ENCODE data around the gene IBTK.

Gene IBTK

DNA sequence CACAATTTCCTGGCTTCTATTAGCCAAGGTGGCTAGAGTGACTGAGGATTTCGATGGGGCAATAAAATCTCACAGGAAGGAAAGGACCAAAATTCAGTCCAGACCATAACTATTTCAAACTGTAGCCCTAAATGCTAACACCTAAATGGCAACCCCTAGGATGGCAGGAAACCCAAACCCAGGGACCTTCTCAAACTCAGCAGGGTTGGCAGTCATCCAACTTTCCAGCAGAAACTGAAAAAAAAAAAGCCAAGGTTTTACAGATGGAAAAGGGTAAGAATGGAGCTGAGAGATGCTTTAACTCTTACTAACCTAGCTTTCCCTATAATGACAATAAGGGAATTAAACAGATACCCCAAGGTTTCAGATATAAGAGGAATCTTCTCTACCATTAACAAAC is 10.5 kb downstream of the IBTK start:
- H3K4me3 ChIP-seq (ENCODE audit: low read depth, low read length), result no peak overlapping the region
- DNase-seq (ENCODE audit: low read depth), result no peak
- TF ChIP-seq, protein P1, sequence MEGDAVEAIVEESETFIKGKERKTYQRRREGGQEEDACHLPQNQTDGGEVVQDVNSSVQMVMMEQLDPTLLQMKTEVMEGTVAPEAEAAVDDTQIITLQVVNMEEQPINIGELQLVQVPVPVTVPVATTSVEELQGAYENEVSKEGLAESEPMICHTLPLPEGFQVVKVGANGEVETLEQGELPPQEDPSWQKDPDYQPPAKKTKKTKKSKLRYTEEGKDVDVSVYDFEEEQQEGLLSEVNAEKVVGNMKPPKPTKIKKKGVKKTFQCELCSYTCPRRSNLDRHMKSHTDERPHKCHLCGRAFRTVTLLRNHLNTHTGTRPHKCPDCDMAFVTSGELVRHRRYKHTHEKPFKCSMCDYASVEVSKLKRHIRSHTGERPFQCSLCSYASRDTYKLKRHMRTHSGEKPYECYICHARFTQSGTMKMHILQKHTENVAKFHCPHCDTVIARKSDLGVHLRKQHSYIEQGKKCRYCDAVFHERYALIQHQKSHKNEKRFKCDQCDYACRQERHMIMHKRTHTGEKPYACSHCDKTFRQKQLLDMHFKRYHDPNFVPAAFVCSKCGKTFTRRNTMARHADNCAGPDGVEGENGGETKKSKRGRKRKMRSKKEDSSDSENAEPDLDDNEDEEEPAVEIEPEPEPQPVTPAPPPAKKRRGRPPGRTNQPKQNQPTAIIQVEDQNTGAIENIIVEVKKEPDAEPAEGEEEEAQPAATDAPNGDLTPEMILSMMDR (IDR thresholded peaks at IDR 0.05; ENCODE audit: low read depth, low read length, missing control alignments), result no peak
- in situ Hi-C loops (cut with HindIII; ENCODE audit: low sequenced_read_pairs), result no loop called here

DNA sequence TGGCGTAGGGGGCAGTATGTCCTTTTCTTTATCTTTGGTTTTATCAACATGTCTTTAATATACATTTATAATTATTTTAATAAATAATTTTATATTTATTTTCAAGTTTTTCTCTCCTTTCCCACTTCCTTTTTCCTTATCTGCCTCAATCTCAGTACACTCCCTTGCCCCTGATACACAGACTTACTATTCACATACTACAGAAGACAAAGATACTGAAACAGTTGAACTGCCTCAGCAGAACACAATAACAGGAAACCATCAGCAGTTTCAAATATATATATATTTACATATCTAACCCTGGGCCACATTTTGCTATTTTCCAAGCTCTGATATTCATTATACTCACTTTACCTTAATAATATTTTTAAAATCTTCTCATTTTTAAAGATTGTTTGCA is 19.8 kb downstream of the IBTK start:
- DNase-seq (ENCODE audit: low read depth), result no peak
- in situ Hi-C loops (cut with HindIII; ENCODE audit: low sequenced_read_pairs), result no loop called here
- TF ChIP-seq, protein P1 (IDR thresholded peaks at IDR 0.05; ENCODE audit: low read depth, low read length, missing control alignments), result no peak
- no peak overlapping the region for H3K4me3 ChIP-seq (ENCODE audit: low read depth, low read length)

DNA sequence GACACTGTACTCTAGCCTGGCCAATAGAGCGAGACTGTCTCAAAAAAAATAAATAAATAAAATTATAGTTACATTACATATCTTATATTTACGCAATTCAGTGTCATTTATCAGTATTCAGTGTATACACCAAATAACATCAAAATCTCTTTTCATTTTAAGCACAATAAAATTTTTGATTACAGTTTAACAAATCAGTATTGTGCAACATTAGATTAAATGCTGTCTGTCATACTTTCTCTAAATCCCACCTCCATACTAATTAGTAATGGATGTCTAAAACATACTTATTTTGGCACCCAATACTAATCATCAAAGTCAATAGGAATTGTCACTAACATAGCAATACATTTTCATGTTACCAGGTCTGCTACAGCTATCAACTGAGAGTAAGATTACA is 27.4 kb downstream of the IBTK start:
- in situ Hi-C loops (cut with HindIII; ENCODE audit: low sequenced_read_pairs), result no loop called here
- H3K4me3 ChIP-seq (ENCODE audit: low read depth, low read length), result no peak overlapping the region
- TF ChIP-seq, protein P1 (IDR thresholded peaks at IDR 0.05; ENCODE audit: low read depth, low read length, missing control alignments), result no peak
- DNase-seq (ENCODE audit: low read depth), result no peak

DNA sequence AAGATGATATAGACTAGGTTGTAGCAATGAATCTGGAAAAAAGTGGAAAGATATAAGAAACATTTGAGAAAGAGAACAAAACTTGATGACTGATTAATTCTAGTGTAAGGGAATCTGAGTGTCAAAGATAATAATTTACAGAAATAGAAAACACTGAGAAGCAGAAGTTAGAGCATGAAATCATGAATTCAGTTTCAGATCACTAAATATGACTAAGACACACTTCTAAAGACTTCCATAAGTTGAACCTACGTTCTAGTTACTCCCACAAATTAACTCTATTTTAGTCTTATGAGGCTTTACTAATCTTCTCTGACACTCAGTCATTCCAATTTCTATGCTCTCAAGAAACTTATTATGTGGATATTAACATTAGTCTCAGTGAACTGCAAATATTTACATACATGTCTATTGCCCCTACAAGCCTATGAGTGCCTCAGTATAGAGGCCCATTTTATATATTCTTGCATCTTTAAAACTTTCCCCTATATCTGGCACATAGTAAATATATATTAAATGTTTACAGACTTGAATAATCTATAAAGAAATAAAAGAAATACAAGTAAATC is 30.4 kb downstream of the IBTK start:
- in situ Hi-C loops (cut with HindIII; ENCODE audit: low sequenced_read_pairs), result no loop called here
- no peak overlapping the region for H3K4me3 ChIP-seq (ENCODE audit: low read depth, low read length)
- no peak for DNase-seq (ENCODE audit: low read depth)
- TF ChIP-seq, protein P1 (IDR thresholded peaks at IDR 0.05; ENCODE audit: low read depth, low read length, missing control alignments), result no peak

DNA sequence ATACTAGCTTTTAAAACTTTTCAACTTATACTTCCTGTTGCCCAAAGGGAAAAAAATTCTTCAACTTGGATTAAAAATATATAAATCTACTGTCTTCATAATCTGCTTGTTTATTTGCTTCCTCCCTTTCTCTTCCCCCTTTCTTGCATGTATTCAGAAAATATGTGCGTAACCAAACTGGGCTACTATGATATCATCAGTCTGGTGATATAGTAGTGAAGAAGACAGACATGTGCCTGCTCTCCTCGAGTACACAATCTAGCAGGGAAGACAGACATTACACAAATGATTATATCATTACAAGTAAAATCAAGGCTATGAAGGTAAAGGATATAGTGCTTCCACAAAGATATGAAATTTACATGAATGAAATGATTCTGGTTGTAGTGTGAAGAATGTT is 31.0 kb downstream of the IBTK start:
- DNase-seq (ENCODE audit: low read depth), result no peak
- TF ChIP-seq, protein P1 (IDR thresholded peaks at IDR 0.05; ENCODE audit: low read depth, low read length, missing control alignments), result no peak
- in situ Hi-C loops (cut with HindIII; ENCODE audit: low sequenced_read_pairs), result no loop called here
- H3K4me3 ChIP-seq (ENCODE audit: low read depth, low read length), result no peak overlapping the region

DNA sequence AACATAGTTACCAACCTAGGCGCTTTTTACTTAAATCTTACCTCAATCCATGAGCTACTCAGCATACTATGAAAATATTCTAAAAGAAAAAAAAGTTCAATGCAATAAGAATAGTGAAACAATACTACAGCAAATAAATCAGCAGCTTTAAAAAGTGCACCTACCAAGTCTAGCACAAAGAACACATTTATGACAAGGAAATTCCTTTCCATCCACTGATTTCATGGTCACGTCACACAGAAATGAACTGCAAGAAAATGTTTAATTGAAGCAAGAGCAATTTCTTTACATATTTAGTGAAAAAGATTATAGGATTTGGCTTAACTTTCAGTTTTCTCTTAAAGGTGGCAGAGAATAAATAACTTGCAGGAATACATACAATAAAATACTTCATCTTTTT is 36.2 kb downstream of the IBTK start:
- no peak for DNase-seq (ENCODE audit: low read depth)
- H3K4me3 ChIP-seq (ENCODE audit: low read depth, low read length), result no peak overlapping the region
- in situ Hi-C loops (cut with HindIII; ENCODE audit: low sequenced_read_pairs), result no loop called here
- TF ChIP-seq, protein P1 (IDR thresholded peaks at IDR 0.05; ENCODE audit: low read depth, low read length, missing control alignments), result no peak

DNA sequence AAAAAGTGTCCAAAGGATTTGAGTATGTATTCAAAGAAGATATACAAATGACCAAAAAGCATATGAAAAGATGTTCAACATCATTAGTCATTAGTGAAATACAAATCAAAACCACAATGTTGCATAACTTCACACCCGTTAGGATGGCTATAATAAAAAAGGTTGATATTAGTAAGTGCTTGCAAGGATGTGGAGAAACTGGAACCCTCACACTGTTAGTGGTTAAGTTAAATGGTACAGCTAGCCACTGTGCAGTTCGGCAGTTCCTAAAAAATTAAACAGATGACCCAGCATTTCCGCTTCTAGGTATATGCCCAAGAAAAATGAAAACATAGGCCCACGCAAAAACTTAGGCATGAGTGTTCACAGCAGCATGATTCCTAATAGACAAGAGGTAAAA is 38.6 kb downstream of the IBTK start:
- DNase-seq (ENCODE audit: low read depth), result no peak
- no peak overlapping the region for H3K4me3 ChIP-seq (ENCODE audit: low read depth, low read length)
- in situ Hi-C loops (cut with HindIII; ENCODE audit: low sequenced_read_pairs), result no loop called here
- TF ChIP-seq, protein P1 (IDR thresholded peaks at IDR 0.05; ENCODE audit: low read depth, low read length, missing control alignments), result no peak
